RWPE2 (cell line): ENCODE data around the gene NMNAT3.
A peak's percentile ranks its signal among the peaks of the same experiment; 100 is the strongest.

ENCODE experiments used
- ATAC-seq: fragments of 200-7000 bp; cut with Tn5 transposase; 3 replicates; pipeline ENCODE4 v1.9.1; 2021; ENCODE audit warnings: low read depth
- DNase-seq: peaks from one replicate; pipeline ENCODE4 v3.0.0-alpha.2; 2020; ENCODE audit warnings: low spot score
- H3K27ac ChIP-seq: fragments of 450-650 bp; 2 replicates; pipeline ENCODE4 v1.5.1; 2017; ENCODE audit warnings: mild to moderate bottlenecking; ENCODE audit not compliant: poor library complexity, severe bottlenecking
- H3K27me3 ChIP-seq: fragments of 250-450 bp; sonication (Bioruptor Pico); 2 replicates; pipeline ENCODE4 v1.5.1; 2021; ENCODE audit warnings: mild to moderate bottlenecking, moderate library complexity; ENCODE audit not compliant: insufficient read depth, poor library complexity, severe bottlenecking
- H3K36me3 ChIP-seq: fragments of 250-450 bp; sonication (Bioruptor Pico); 2 replicates; pipeline ENCODE4 v1.5.1; 2020; ENCODE audit warnings: low read depth, mild to moderate bottlenecking, moderate library complexity
- H3K4me1 ChIP-seq: fragments of 250-450 bp; sonication (Bioruptor Pico); 2 replicates; pipeline ENCODE4 v1.5.1; 2021; ENCODE audit warnings: mild to moderate bottlenecking, moderate library complexity; ENCODE audit not compliant: insufficient read depth, poor library complexity, severe bottlenecking
- H3K4me3 ChIP-seq: fragments of 250-450 bp; sonication (Bioruptor Pico); 2 replicates; pipeline ENCODE4 v1.5.1; 2021; ENCODE audit warnings: mild to moderate bottlenecking, moderate library complexity; ENCODE audit not compliant: severe bottlenecking
- H3K9me3 ChIP-seq: fragments of 250-450 bp; sonication (Bioruptor Pico); 2 replicates; pipeline ENCODE4 v1.5.1; 2021; ENCODE audit warnings: mild to moderate bottlenecking, moderate library complexity; ENCODE audit not compliant: severe bottlenecking
- CTCF ChIP-seq: fragments of 450-650 bp; IDR thresholded peaks from one replicate; pipeline ENCODE4 v1.5.1; 2017; ENCODE audit warnings: mild to moderate bottlenecking, moderate library complexity; ENCODE audit not compliant: poor library complexity, severe bottlenecking

The NMNAT3 gene

GRCh38 chr3:139561959-139562676 is 115.7 kb downstream of the NMNAT3 start:
- no peak overlapping the region for H3K4me3 ChIP-seq
- H3K27ac ChIP-seq: no peak overlapping the region
- DNase-seq (no peak), ATAC-seq (peak; percentile 52; the same call in 2 of the 3 replicates)
- no peaks in the 10 kb centered on the region for H3K9me3 ChIP-seq
- no peaks in the 10 kb centered on the region for H3K27me3 ChIP-seq
- H3K36me3 ChIP-seq: no peaks in the 10 kb centered on the region
- peaks cover 21% of the 10 kb centered on the region for H3K4me1 ChIP-seq
- TF ChIP-seq CTCF: peak; percentile 87

DNA sequence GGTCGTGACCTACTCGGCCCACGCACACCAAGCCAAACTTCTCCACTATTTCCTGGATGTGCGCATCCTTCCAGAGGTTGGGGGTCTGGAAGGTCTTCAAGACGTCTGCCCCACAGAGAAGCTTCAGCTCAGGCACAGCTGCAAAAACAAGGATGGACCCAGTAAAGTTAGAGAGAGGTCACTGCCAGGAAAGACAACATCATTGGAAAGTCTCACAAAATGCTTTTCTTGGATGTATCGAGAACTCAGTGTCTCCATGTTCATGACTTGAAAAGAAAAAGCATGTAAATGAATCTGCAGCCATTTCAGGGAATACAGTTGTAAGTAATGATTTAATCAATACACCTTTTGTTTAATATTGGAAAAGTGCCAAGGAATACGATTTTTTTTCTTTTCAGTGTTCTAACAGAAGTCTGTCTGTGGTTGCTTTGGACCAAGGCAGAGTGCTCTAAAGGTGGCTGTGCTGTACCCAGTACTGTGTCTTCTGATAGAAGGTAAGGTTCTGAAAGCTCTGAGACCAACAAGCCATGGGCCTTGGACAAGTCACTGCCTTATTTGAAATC is 116.4 kb downstream of the NMNAT3 start:
- Histone ChIP-seq H3K27ac (no peak overlapping the region), H3K36me3 (no peaks in the 10 kb centered on the region), H3K9me3 (no peaks in the 10 kb centered on the region), H3K4me1 (peaks cover 21% of the 10 kb centered on the region), H3K4me3 (no peak overlapping the region), H3K27me3 (no peaks in the 10 kb centered on the region)
- DNase-seq (no peak), ATAC-seq (no peak)
- no peak for TF ChIP-seq CTCF

- Histone ChIP-seq H3K4me3 (no peak overlapping the region), H3K9me3 (no peaks in the 10 kb centered on the region), H3K36me3 (no peaks in the 10 kb centered on the region), H3K27me3 (no peaks in the 10 kb centered on the region), H3K27ac (peak overlapping the region; percentile 46), H3K4me1 (peaks cover 22% of the 10 kb centered on the region)
- TF ChIP-seq CTCF: no peak
- DNase-seq (no peak), ATAC-seq (no peak)
These were observed 117.4 kb downstream of the NMNAT3 start for GRCh38 chr3:139560411-139560810.

GRCh38 chr3:139559541-139559940 is 118.2 kb downstream of the NMNAT3 start:
- H3K4me1 ChIP-seq: peaks cover 28% of the 10 kb centered on the region
- H3K27me3 ChIP-seq: no peaks in the 10 kb centered on the region
- TF ChIP-seq CTCF: no peak
- H3K27ac ChIP-seq: peak overlapping the region; percentile 46
- H3K4me3 ChIP-seq: no peak overlapping the region
- no peaks in the 10 kb centered on the region for H3K9me3 ChIP-seq
- ATAC-seq (peak; percentile 87), DNase-seq (no peak)
- H3K36me3 ChIP-seq: no peaks in the 10 kb centered on the region
